GM12891 (cell line): ENCODE measurements around the gene CARM1.

Experiments used
- PAX5 ChIP-seq: IDR thresholded peaks from 2 replicates; pipeline ENCODE4 v1.6.1; 2011; ENCODE audit warnings: low read length, moderate library complexity, mild to moderate bottlenecking; ENCODE audit not compliant: insufficient read depth, severe bottlenecking
- POLR2A ChIP-seq: IDR thresholded peaks from 2 replicates; pipeline ENCODE4 v1.6.1; 2011; ENCODE audit warnings: low read depth, low read length, control low read depth
- POLR2AphosphoS5 ChIP-seq: IDR thresholded peaks from 2 replicates; pipeline ENCODE4 v1.6.1; 2011; ENCODE audit warnings: low read depth, low read length, control low read depth
- SPI1 ChIP-seq: IDR thresholded peaks from 2 replicates; pipeline ENCODE4 v1.6.1; 2011; ENCODE audit warnings: low read depth, low read length, control low read depth
- TAF1 ChIP-seq: IDR thresholded peaks from 2 replicates; pipeline ENCODE4 v1.6.1; 2011; ENCODE audit warnings: low read depth, low read length, control low read depth

GRCh38 chr19:10971107-10971726 is 99.9 kb downstream of the CARM1 start:
- TF ChIP-seq POLR2AphosphoS5 (no peak), POLR2A (no peak), TAF1 (no peak), SPI1 (no peak), PAX5 (no peak)
